COLO829 (cell line): ENCODE data around the gene KDM2B.
A peak's percentile ranks its signal among the peaks of the same experiment; 100 is the strongest.
"Not testable (repeated sequence)": the region's sequence is repeated elsewhere in the genome, so short reads cannot be mapped to it uniquely, and the experiment has no call there.

Source experiments
- DNase-seq: peaks from one replicate; pipeline ENCODE4 v3.0.0; 2012; ENCODE audit warnings: low spot score

Gene KDM2B

DNA sequence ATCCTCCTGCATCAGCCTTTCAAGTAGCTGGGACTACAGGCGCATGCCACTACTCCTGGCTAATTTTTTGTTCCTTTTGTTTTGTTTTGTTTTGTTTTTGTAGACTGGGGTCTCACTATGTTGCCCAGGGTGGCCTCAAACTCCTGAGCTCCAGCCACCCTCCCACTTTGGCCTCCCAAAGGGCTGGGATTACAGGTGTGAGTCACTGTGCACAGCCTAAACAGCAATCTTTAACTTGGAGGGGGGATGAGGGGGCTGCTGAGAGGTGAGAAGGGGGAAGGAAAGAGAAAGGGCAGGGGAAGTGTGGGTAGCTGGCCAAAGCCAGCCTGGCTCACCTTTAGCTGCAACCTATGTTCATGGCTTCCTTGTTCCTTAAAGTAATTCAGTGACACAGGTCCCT, 77.4 kb downstream of the KDM2B start:
- no peak for DNase-seq

DNA sequence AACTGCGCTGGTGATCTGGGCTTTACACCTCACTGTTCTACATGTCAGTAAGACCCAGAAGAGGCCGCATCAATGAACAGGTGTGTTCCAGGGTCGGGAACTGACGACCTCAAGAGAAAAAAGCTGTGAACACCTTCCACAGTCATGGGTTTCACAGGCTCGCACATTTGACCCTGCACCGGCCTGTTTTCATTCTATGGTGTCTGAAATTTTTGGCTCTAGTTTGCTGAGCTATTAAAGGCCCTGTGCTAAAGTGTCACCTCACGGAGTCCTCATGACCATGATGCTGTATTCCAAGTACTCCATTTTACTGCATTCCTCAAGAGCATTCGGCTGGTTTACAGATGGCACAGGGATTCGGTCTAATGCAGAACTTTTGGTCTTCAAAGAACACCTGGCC, 78.9 kb downstream of the KDM2B start:
- no peak for DNase-seq

DNA sequence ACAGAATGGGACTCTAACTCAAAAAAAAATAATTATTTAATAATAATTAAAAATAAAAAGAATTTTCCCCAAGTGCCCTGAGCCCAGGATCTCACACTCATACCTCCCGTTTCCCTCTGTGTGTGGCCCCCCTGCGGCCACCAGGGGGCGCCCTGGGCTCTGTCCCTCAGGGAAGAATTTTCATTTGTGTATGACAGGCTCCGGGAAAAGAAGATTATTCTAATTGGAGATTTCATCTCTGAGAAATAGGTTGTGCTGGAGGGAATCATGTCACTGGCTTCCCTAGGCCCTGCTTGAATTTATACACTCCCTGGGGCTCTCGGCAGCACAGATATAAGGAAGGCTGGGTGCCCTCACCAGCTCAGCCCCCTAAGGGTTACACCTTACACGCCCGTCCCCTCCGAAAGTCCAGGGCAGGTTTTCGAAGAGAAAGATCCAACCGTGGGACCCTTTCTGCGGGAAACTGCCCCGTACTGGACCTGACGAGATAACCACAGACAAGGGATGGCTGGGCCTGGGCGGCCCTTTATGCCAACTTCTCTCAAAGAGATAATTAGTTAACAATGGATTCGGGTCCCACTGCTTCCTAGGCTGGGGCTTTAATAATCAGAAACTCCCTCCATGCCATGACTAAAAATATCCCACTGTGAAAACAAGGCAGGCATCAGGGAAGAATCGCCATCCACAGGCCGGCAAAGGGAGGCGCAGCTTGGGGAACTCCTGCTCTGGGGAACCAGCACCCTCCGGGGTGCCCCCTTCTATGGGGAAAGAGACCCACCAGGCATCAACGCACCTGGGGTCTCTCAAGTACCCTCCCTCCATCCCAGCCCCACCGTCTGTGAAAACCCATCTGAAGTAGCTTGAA, 80.7 kb downstream of the KDM2B start:
- DNase-seq = peak; percentile 83

DNA sequence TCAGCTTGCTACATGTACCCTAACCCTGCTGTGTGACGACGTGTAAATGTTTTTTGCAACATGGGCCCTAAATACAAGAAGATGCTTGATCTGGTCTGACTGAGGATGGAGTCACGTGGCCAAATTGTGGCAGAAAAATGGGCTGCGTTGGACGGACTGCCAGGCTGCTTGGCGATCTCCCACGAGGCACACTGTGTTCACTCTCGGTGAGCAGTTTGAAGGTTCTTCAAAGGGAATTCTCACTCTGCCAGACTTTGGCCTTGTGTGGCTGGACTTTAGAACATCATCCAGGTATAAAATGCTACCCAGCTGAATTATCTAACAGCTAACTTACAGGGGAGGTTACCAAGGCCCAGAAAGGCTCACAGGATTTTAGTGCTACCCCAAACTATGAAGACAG, 85.1 kb downstream of the KDM2B start:
- DNase-seq = no peak

DNA sequence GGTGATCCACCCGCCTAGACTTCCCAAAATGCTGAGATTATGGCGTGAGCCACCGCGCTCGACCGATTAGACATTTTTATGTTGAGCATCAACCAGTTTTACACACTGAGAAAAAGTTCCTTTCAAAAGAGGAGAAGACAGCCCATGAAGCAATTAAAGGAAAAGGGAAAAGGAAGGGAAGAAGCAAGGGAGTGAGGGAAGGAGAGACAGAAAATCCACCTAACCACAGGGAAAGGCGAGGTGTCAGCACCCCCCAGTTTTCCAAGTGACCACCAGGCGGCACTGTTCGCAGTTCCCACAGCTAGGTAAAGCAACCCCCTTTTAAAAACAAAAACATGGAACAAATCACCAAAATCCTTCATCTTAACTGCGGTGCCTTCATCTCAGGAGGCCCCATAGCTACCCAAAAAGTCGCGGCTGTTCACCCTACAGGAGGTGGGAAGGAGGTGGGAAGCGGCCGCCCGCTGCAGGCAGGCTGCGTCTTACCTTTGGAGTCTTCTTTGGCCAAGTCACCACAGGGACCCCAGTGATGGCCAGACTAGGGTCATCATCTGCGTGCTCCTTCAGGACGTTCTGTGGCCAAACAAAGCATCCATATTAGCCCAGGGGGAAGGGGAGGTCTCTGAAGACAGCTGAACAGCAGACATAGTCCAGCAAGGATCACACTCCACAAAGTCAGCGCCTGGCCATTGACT, 86.6 kb downstream of the KDM2B start:
- DNase-seq = no peak

DNA sequence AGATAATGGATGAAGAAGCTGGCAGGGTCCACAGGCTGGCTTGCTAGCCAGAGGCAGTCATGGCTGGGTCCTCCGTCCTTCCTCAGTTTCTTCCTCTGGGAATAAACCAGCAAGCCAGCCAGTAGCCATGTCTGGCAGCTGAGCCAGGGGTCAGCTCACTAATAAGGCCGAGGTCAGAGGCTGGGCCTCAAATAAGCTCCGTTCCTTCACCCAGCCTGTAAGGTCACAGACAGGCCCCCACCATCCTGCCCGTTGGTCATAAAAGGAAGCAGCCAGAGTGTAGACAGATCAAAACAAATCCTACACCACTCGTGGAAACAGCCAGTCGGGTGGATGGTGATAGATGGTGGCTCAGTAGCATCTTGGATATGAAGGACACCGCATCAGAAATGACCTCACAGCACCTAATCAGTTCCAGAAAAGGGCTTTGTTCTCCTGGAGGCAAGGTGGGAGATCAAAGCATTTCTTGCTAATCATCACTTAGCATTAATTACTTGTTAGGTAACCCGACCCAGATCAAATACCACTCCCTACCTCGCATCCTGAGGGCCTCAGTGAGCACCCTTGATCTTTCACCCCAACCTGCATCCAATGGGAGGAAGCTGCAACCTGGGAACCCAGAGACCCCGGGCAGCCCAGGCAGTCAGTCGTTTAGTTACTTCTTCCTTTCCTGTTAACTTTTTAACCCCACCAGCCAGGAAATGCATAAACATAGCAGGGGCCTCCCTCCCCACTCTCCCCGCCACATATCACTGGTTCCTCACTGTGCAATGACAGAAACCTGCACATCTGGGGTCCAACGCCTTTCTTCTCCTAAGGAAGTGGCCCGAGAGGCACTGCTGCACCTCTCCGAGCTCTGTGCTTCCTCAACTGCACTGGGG, 90.2 kb downstream of the KDM2B start:
- no peak for DNase-seq

DNA sequence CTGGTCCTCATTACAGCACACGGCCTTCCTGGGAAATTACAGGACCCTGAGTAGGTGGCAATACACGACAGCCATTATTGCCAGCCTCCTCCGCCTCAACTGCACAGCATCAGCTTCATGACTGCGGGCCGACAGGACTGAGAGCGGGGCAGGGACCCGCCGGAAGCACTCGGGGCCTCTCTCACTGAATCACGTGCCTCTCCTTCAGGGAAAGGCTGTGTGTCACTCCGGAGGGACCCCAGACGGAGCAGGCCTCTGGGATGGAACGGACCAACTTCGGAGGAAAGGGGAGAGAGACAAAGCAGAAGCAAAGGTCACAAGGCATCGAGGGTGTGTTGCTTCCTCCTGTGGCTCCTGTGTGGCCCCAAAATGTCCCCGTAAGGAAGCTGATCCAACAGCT, 90.9 kb downstream of the KDM2B start:
- DNase-seq = no peak

DNA sequence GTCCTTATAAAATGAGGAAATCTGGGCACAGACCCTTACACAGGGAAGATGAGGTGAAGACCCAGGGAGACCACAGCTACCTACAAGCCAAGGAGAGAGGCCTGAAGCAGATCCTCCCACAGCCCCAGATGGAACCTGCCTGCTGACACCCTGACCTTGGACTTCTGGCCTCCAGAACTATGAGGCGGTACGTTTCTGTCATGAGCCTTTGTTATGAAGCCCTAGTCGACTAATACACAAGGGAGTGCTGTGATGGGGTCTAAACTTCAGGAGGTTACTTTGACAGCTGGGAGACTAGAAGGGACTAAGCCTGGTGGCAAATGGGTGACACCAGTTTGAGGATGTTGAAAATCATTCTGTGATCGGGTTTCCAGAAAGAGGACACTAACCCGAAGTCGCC, 95.9 kb downstream of the KDM2B start:
- DNase-seq = no peak

DNA sequence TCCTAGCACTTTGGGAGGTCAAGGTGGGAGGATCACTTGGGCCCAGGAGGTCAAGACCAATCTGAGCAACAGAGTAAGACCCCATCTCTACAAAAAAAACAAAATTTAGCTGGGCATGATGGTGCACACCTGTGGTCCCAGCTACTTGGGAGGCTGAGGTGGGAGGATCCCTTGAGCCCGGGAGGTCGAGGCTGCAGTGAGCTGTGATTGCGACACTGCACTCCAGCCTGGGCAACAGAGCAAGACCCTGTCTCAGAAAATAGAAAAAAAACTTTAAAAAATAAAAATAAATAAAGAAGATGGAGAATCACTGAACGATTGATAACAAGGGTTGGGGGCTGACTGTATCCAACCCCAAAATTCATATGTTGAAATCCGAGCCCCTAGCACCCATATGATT, 96.3 kb downstream of the KDM2B start:
- DNase-seq = not testable (repeated sequence)

DNA sequence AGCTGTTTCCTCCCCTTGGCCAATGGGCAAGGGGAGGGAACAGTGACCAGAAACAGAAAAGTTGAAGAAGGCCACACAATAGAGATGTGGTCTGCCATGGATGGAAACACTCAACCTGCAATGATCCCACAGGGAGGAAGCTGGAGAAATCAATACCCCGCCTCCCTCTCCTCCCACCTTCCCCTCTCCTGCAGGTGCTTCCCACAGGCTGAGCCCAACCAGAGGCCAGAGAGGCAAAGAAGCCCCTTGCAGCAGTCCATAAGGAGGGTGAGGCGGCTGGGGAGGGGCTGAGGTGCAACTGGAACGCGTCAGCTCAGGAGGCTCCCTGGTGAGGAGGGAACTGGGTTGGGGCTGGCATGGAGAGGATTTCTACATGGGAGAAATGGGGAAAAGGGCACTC, 96.9 kb downstream of the KDM2B start:
- DNase-seq = no peak

DNA sequence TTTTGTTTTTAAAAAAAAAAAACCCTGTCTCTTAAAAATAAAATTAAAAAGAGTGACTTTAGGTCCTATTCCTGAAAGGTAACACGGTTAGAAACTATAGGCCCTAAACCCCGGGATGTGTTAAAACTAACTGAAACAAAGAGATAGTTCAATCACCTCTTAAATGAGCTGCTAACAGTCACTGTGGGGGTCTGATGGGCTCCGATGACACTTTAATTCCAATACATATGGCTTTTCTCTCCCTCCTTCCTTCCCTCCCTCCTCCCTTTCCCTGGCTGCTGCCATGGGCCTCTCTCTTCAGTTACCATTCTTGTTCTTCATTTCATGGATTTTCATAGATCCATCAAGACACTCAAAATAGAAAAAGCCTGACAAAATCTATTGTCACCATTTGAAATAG, 104.3 kb downstream of the KDM2B start:
- DNase-seq = no peak

DNA sequence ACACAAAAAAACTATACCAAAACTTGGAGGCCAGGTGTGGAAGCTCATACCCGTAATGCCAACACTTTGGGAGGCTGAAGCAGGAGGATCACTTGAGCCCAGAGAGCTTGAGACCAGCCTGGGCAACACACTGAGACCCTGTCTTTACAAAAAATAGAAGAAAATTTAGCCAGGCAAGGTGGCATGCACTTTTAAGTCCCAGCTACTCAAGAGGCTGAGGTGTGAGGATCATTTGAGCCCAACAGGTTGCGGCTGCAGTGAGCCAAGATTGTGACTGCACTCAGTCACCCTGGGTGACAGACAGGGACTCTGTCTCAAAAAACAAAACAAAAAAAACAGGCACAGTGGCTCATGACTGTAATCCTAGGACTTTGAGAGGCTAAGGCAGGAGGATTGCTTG, 105.5 kb downstream of the KDM2B start:
- no peak for DNase-seq

DNA sequence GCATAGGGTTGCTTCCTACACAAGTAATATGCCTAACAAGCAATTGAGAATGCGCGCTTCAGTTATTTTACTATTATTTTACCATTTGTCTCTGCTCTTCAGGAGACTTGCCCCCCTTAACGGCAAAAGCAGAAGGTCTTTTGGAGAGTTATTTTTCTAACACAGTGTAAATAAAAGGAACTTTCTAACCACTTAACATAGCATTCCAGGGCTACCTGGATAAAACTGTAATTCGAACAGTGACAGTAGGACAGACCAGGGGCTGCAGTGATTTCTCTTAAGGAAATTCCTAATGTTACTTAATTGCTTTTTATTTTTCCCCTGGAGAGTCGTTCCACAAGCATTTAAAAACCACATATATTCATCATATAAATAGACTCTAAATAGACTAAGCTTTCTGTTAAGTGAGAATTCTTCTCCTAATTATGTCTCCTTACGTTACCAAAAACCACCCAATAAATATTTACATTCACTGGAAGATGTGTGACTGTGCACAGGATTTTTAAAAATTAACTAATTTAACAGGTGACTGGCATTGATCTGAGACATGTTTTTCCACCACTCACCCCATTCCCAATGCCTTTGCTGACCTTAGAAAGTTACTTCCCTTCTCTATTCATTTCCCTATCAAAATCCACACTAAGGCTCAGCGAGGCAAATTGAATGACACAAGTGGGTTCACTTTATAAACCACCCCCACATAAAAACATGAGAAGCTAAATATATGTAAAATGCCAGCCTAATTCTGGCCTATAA, 108.5 kb downstream of the KDM2B start:
- no peak for DNase-seq

DNA sequence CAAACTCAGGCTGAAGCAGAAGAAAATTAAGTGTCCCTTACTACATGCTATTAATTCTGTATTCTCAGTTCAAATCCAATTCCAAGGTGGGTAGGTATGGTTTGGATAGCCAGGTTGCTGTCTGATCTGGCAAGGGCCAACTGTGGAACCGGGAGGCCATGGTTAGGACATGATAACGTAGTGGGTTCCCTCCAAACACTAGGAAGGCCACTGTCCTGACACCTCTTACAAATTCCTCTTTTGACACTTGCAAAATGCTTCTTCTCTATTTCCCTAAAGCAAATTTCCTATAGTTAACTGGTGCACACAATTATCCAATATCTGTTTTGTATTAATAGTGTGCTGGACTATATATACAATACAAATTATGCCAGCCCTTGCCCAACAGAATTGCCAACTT, 110.1 kb downstream of the KDM2B start:
- DNase-seq = no peak

DNA sequence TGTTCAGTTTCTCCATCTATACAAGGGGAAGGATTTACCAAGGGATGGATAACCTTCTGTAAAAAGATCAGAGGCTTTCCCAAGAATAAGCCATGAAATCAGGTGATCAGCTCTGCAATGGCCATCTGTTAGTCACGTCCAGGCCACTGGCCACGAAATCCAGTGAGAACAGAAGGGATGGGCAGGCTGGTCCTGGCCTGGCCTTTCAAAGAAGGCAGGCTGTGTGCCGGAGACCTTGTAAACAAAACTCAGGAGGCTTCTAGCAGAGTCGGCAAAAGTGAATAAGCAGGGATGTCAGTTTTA, 112.4 kb downstream of the KDM2B start:
- no peak for DNase-seq

DNA sequence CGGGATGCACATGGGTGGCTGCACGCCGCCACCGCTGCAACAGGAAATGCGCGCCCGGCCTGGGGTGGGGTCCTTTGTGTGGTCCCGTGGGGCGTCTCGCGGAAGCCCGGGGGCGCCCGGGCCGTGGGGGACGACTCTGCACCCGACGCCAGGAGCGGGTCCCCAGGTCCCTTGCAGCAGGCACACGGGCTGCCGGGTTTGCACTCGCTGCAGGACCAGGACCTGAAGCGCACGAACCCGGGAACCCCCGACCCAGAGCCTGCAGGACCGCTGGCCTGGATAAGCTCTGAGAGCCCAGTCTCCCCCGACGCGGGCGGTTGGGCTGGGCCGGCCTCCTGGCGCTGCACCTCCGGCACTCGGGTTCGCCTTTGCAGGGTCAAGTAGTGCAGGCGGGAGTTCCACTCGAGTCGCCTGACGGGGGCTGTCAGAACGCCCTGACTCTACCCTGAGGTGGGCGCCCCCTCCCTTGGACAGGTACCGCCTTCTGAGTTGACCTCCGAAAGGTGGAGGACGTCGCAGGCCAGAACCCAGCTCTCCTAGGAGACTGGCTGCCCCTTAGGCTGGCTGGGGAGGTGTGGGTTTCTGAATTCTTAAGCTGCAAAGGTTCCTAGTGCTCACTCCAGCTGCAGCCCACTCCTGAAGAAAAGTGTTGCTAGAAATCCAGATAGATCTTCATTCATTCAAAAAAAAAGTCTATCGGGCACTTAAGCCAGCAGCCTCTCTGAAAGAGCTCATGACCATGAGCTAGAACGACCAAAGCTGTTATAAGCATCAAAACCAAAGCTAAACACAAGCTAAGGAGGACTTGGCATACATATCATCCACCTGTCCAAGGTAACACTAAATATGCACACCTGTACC, 113.0 kb downstream of the KDM2B start:
- no peak for DNase-seq

DNA sequence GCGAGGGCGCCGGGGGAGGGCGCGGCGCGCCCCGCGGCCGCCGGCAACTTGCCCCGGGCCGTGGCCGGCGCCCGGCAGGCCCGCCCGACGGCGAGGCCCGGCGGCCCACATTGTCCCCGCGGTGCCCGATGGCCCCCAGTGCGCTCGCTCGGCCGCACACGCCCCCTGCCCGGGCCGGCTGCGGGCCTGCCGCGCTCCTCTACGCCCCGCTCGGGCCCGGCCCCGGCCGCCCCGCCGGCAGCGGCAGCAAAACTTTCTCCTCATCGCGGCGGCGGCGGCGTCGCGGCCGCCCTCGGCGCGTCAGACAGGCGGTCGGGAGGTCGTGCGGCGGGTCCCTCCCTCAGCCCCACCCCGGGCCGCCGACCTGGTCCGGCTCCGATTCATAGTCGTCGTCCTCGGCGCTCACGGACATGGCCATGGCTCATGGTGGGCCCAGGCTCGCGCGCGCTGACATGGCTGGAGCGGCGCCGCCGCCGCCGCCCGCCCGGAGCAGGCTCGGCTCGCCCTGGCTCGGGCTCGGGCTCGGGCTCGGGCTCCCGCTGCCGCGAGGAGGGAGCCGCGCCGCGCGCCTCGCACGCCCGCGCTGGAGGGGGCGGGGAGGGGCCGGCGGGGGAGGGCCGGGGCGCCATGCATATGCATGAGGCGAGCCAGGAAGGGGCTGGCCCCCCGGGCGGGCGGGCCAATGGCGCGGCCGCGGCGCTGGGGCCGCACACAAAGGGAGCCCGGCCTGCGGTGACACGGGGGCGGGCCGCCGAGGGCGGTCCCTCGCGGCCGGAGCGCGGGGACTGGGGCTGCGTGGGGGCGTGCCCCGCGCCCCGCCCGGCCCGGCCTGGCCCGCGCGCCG, 113.8 kb downstream of the KDM2B start:
- DNase-seq = peak; percentile 81

DNA sequence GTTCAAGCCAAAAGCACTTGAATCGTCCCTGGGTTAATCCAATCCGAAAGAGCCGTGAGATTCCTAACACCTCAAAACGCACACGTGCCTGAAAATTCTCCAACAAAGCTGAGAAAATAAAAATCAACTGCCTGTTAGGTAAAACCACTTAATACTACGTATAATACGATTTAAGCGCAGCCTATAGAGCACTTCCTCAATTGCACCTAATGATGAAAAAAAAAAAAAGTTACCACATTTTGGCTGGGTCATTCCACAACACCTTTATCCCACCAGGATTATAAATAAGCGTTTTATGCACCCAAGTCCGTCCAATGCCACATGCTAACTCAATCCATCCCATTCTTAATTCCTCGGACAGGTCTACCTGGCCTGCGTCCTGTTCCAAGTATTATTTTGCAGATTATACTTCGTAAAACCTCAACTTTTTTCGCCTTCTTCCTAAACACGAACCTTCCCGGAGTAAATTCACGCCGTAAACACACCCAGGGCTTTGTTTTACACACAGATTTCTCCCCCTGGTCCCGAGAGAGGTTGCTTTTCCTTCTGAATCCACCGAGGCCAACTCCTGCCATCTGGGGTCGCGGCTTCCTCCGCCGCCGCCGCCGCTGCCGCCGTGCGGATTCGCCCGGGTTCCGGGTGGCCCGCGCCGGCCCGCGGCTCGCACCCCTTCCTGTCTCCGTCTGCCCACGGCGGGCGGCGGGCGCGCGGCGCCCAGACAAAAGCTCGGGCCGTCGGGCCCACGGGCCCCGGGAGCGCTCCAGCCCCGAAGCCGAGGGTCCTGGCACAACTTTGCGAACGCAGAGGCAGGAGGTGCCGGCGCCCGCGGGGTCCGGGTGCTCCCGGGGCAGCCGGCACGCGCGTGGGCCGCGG, 114.7 kb downstream of the KDM2B start:
- DNase-seq = no peak

DNA sequence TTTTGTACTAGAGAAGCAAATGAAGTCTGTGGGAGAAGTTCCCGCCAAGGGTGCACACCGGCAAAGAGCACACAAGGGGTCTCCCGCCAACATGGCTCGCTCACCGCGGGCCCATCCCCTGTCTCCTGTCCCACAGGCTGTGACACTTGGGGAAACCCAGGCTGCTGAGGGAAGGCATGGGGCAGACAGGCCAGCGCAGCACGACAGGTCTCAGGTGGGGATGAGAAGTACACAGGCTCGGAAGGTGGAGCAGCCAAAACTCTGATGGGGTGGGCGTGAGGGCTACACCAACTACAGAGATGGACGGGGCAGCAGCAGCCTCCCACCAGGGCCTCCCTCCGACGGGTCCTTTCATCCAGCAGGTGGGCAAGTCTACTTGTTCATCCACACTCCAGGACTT, 116.5 kb downstream of the KDM2B start:
- DNase-seq = no peak
